Body of pancreas (tissue), 4 donors: ENCODE results near the gene API5. TPM values are rescaled to one million over a fixed set of nuclear protein-coding genes. Genes with fewer than 3 reads are reported as not detected.
A peak's percentile ranks its signal among the peaks of the same experiment; 100 is the strongest.

ENCODE experiments used
- ATAC-seq: fragments of 150-250 bp; one replicate; pipeline ENCODE4 v1.9.1; 2016
- DNase-seq, 4 donors: peaks; one replicate each; pipeline ENCODE4 v3.0.0-alpha.2; 2019
- H3K27ac ChIP-seq, 4 donors: fragments of 200-600 bp; sonication (generic); 1 replicate in 3 of 4; 2 replicates in 1 of 4; pipeline versions ENCODE4 v1.5.1 to v1.6.1; 2016 to 2019; ENCODE audit warnings: mild to moderate bottlenecking in 1 of 4, mixed read lengths in 1 of 4, moderate library complexity in 1 of 4
- H3K27me3 ChIP-seq, 2 donors: fragments of 200-600 bp; sonication (generic); one replicate each; pipeline ENCODE4 v1.6.0; 2016; ENCODE audit warnings: mild to moderate bottlenecking in 1 of 2
- H3K36me3 ChIP-seq, 2 donors: fragments of 200-600 bp; sonication (generic); replicated peaks in 1 of 2; 2 replicates each; pipeline ENCODE4 v1.5.1; 2016; ENCODE audit warnings: low read depth in 2 of 2; ENCODE audit not compliant: insufficient read depth in 1 of 2
- H3K4me1 ChIP-seq: fragments of 200-600 bp; sonication (generic); one replicate; pipeline ENCODE4 v1.6.0; 2016
- H3K4me3 ChIP-seq, 2 donors: fragments of 200-600 bp; sonication (generic); 1 replicate in 1 of 2; 2 replicates in 1 of 2; pipeline ENCODE4 v1.5.1; 2016 to 2019
- H3K9me3 ChIP-seq, 3 donors: fragments of 200-600 bp; sonication (generic); 1 replicate in 2 of 3; 2 replicates in 1 of 3; pipeline ENCODE4 v1.5.1; 2016
- POLR2A ChIP-seq, 3 donors: fragments of 450-650 bp; IDR thresholded peaks; one replicate each; pipeline ENCODE4 v1.6.1; 2016; ENCODE audit warnings: antibody characterized with exemption in 3 of 3, mild to moderate bottlenecking in 2 of 3
- WGBS, 2 donors: methylation state at CpG; one replicate each; pipeline ENCODE4 v1.1.5; 2017; 5-methylcytosine and 5-hydroxymethylcytosine counted together
- intact Hi-C: fragments of 100-400 bp; cut with DNase I; formaldehyde crosslinking; loops from one replicate; pipeline ENCODE4 v1.15.1; 2023
- small RNA-seq: library from RNA; depleted of rRNA; stranded (forward); fragments of <200 nt; gene quantifications from one replicate; pipeline ENCODE3, GENCODE V24; 2016
- total RNA-seq, 2 donors: library from RNA; depleted of rRNA; stranded (reverse); fragments of >200 nt; gene quantifications; one replicate each; pipeline ENCODE4 v1.1.0, GENCODE V29; 2016
- TF ChIP-seq, protein P1 (sequence below), 7 experiments: fragments of 450-650 bp in 4 of 7; fragments of 200-600 bp in 3 of 7; sonication (generic) in 3 of 7; IDR thresholded peaks; one replicate each; pipeline ENCODE4 v1.5.1; 2016 to 2019; ENCODE audit warnings: antibody characterized with exemption in 7 of 7

Gene API5
- total RNA-seq, 2 donors from 2014 or later, result 32.7 to 45.8 TPM

GRCh38 chr11:43393765-43394355, 82.1 kb downstream of the API5 start:
- peak; percentile 77 for ATAC-seq
- H3K4me3 ChIP-seq, result no peak overlapping the region
- peak; percentile 66 to 79 (median 70) for DNase-seq
- H3K36me3 ChIP-seq, result peaks cover 0 to 8% of the 10 kb centered on the region in 2 donors
- no peak for TF ChIP-seq POLR2A (IDR thresholded peaks at IDR 0.05)
- TF ChIP-seq, protein P1, sequence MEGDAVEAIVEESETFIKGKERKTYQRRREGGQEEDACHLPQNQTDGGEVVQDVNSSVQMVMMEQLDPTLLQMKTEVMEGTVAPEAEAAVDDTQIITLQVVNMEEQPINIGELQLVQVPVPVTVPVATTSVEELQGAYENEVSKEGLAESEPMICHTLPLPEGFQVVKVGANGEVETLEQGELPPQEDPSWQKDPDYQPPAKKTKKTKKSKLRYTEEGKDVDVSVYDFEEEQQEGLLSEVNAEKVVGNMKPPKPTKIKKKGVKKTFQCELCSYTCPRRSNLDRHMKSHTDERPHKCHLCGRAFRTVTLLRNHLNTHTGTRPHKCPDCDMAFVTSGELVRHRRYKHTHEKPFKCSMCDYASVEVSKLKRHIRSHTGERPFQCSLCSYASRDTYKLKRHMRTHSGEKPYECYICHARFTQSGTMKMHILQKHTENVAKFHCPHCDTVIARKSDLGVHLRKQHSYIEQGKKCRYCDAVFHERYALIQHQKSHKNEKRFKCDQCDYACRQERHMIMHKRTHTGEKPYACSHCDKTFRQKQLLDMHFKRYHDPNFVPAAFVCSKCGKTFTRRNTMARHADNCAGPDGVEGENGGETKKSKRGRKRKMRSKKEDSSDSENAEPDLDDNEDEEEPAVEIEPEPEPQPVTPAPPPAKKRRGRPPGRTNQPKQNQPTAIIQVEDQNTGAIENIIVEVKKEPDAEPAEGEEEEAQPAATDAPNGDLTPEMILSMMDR (IDR thresholded peaks at IDR 0.05), result no peak
- intact Hi-C loops, result no loop called here
- H3K27ac ChIP-seq, result peak overlapping the region in 1 of 4 donors; percentile 32
- no peaks in the 10 kb centered on the region for H3K27me3 ChIP-seq
- peaks cover 14% of the 10 kb centered on the region for H3K4me1 ChIP-seq
- H3K9me3 ChIP-seq, result no peaks in the 10 kb centered on the region
- 59 to 61% methylated on average over 2 of the region's 2 CpGs for WGBS, 2 donors

Small RNA genes lying within 50 kb of the gene (small RNA-seq; reads per million reads assigned to genes)
- not detected for gene RF00019

Other genes starting within 250 kb of the API5 start
- gene TTC17, start 46.9 kb downstream of the API5 start, total RNA-seq, result 100 to 1,000 TPM in 1 of 2 donors, 10 to 100 TPM in 1; 99.1 to 195 TPM